MM.1S (cell line): ENCODE results near the gene UBE2L5.

Experiments
- DNase-seq: peaks from one replicate; pipeline ENCODE4 v3.0.0-alpha.2; 2015
- H2AFZ ChIP-seq: fragments of 300-600 bp; sonication (generic); 2 replicates; pipeline ENCODE4 v1.6.0; 2016; ENCODE audit warnings: antibody characterized with exemption, low read length
- H3F3A ChIP-seq: fragments of 300-600 bp; sonication (generic); 2 replicates; pipeline ENCODE4 v1.6.1; 2016; ENCODE audit warnings: mild to moderate bottlenecking, antibody characterized with exemption, low read length, moderate library complexity, mixed read lengths; ENCODE audit not compliant: insufficient read depth
- H3K27ac ChIP-seq: fragments of 300-600 bp; sonication (generic); 2 replicates; pipeline ENCODE4 v1.5.1; 2016; ENCODE audit warnings: mild to moderate bottlenecking, low read length
- H3K27me3 ChIP-seq: fragments of 300-600 bp; sonication (generic); replicated peaks from 2 replicates; pipeline ENCODE4 v1.6.0; 2016; ENCODE audit warnings: low read length; ENCODE audit not compliant: insufficient read depth
- H3K36me3 ChIP-seq: fragments of 300-600 bp; sonication (generic); replicated peaks from 2 replicates; pipeline ENCODE4 v1.6.1; 2016; ENCODE audit warnings: mild to moderate bottlenecking, low read length, mixed read lengths; ENCODE audit not compliant: insufficient read depth
- H3K4me1 ChIP-seq: fragments of 300-600 bp; sonication (generic); 2 replicates; pipeline ENCODE4 v1.6.1; 2016; ENCODE audit warnings: low read length, mixed read lengths
- H3K4me2 ChIP-seq: fragments of 300-600 bp; sonication (generic); 2 replicates; pipeline ENCODE4 v1.6.0; 2016; ENCODE audit warnings: low read depth, low read length
- H3K4me3 ChIP-seq: fragments of 300-600 bp; sonication (generic); 2 replicates; pipeline ENCODE4 v1.5.1; 2016; ENCODE audit warnings: low read length, mixed read lengths
- H3K79me2 ChIP-seq: fragments of 300-600 bp; sonication (generic); 2 replicates; pipeline ENCODE4 v1.6.1; 2016; ENCODE audit warnings: mixed run types, low read length, mixed read lengths
- H3K9ac ChIP-seq: fragments of 300-600 bp; sonication (generic); 2 replicates; pipeline ENCODE4 v1.6.1; 2016; ENCODE audit warnings: low read length, mixed read lengths
- H3K9me2 ChIP-seq: fragments of 300-600 bp; sonication (generic); replicated peaks from 2 replicates; pipeline ENCODE4 v1.6.1; 2016; ENCODE audit warnings: mild to moderate bottlenecking, low read length, mixed read lengths; ENCODE audit not compliant: insufficient read depth
- H3K9me3 ChIP-seq: fragments of 300-600 bp; sonication (generic); replicated peaks from 2 replicates; pipeline ENCODE4 v1.6.1; 2016; ENCODE audit warnings: mild to moderate bottlenecking, low read length, mixed read lengths; ENCODE audit not compliant: insufficient read depth
- H4K20me1 ChIP-seq: fragments of 300-600 bp; sonication (generic); 2 replicates; pipeline ENCODE4 v1.6.1; 2016; ENCODE audit warnings: mild to moderate bottlenecking, low read length, moderate library complexity, mixed read lengths; ENCODE audit not compliant: insufficient read depth
- CTCF ChIP-seq: fragments of 300-600 bp; sonication (generic); IDR thresholded peaks from 2 replicates; pipeline ENCODE4 v1.5.1; 2016; ENCODE audit warnings: antibody characterized with exemption, low read length, mixed read lengths
- EZH2 ChIP-seq: fragments of 300-600 bp; sonication (generic); optimal IDR thresholded peaks from 2 replicates; pipeline ENCODE3; 2017; ENCODE audit warnings: low read depth, mild to moderate bottlenecking, antibody characterized with exemption, low read length, mixed read lengths
- EZH2phosphoT487 ChIP-seq: fragments of 300-600 bp; sonication (generic); IDR thresholded peaks from 2 replicates; pipeline ENCODE4 v1.6.1; 2018; ENCODE audit warnings: antibody characterized with exemption, low read length

UBE2L5 gene

GRCh38 chr13:30400376-30400775 is 21.9 kb upstream of the UBE2L5 start:
- no peaks in the 10 kb centered on the region for H3K27me3 ChIP-seq
- no peak overlapping the region for H3K27ac ChIP-seq
- no peaks in the 10 kb centered on the region for H3K9me3 ChIP-seq
- H4K20me1 ChIP-seq = no peaks in the 10 kb centered on the region
- H3K4me3 ChIP-seq = no peak overlapping the region
- no peak for TF ChIP-seq CTCF
- TF ChIP-seq EZH2phosphoT487 = no peak
- no peak for TF ChIP-seq EZH2
- no peaks in the 10 kb centered on the region for H3F3A ChIP-seq
- no peak overlapping the region for H2AFZ ChIP-seq
- H3K79me2 ChIP-seq = no peaks in the 10 kb centered on the region
- no peaks in the 10 kb centered on the region for H3K36me3 ChIP-seq
- H3K4me2 ChIP-seq = no peak overlapping the region
- H3K9ac ChIP-seq = no peak overlapping the region
- H3K4me1 ChIP-seq = no peaks in the 10 kb centered on the region
- no peak for DNase-seq
- no peaks in the 10 kb centered on the region for H3K9me2 ChIP-seq

- H3F3A ChIP-seq = no peaks in the 10 kb centered on the region
- DNase-seq = no peak
- no peak overlapping the region for H3K9ac ChIP-seq
- H3K36me3 ChIP-seq = no peaks in the 10 kb centered on the region
- H3K27ac ChIP-seq = no peak overlapping the region
- no peaks in the 10 kb centered on the region for H4K20me1 ChIP-seq
- H2AFZ ChIP-seq = no peak overlapping the region
- no peaks in the 10 kb centered on the region for H3K27me3 ChIP-seq
- no peak for TF ChIP-seq CTCF
- no peak overlapping the region for H3K4me2 ChIP-seq
- H3K4me1 ChIP-seq = no peaks in the 10 kb centered on the region
- no peak overlapping the region for H3K4me3 ChIP-seq
- no peaks in the 10 kb centered on the region for H3K79me2 ChIP-seq
- H3K9me3 ChIP-seq = no peaks in the 10 kb centered on the region
- H3K9me2 ChIP-seq = no peaks in the 10 kb centered on the region
These were observed 20.9 kb upstream of the UBE2L5 start for GRCh38 chr13:30401347-30401746.

- Histone ChIP-seq H2AFZ (no peak overlapping the region), H3F3A (no peaks in the 10 kb centered on the region), H3K9me3 (no peaks in the 10 kb centered on the region), H3K27ac (no peak overlapping the region), H3K27me3 (no peaks in the 10 kb centered on the region), H3K36me3 (no peaks in the 10 kb centered on the region), H3K4me1 (no peaks in the 10 kb centered on the region), H3K9me2 (no peaks in the 10 kb centered on the region), H3K4me2 (no peak overlapping the region), H3K9ac (no peak overlapping the region), H4K20me1 (no peaks in the 10 kb centered on the region), H3K4me3 (no peak overlapping the region), H3K79me2 (no peaks in the 10 kb centered on the region)
- DNase-seq = no peak
- no peak for TF ChIP-seq CTCF
- TF ChIP-seq EZH2phosphoT487 = no peak
- TF ChIP-seq EZH2 = no peak
These were observed 18.8 kb upstream of the UBE2L5 start for GRCh38 chr13:30403456-30403855.

- Histone ChIP-seq H3K9me3 (no peaks in the 10 kb centered on the region), H2AFZ (no peak overlapping the region), H3K9ac (no peak overlapping the region), H3K79me2 (no peaks in the 10 kb centered on the region), H3K27ac (no peak overlapping the region), H3K4me2 (no peak overlapping the region), H3K36me3 (no peaks in the 10 kb centered on the region), H3K4me1 (no peaks in the 10 kb centered on the region), H3F3A (no peaks in the 10 kb centered on the region), H4K20me1 (no peaks in the 10 kb centered on the region), H3K9me2 (no peaks in the 10 kb centered on the region), H3K4me3 (no peak overlapping the region), H3K27me3 (no peaks in the 10 kb centered on the region)
- DNase-seq = no peak
- no peak for TF ChIP-seq CTCF
- TF ChIP-seq EZH2 = no peak
- no peak for TF ChIP-seq EZH2phosphoT487
These were observed 18.1 kb upstream of the UBE2L5 start for GRCh38 chr13:30404207-30404606.
